GM19468 (cell line): ENCODE results near the gene MYO16.
"Not testable (repeated sequence)": the region's sequence is repeated elsewhere in the genome, so short reads cannot be mapped to it uniquely, and the experiment has no call there.

ENCODE experiments used
- ATAC-seq: cut with Tn5 transposase; IDR thresholded peaks from one replicate; pipeline ENCODE4 v1.9.1; 2021; ENCODE audit warnings: mild to moderate bottlenecking, moderate library complexity, moderate number of reproducible peaks; ENCODE audit not compliant: unreplicated experiment; ENCODE audit errors: extremely low read depth

MYO16 gene

DNA sequence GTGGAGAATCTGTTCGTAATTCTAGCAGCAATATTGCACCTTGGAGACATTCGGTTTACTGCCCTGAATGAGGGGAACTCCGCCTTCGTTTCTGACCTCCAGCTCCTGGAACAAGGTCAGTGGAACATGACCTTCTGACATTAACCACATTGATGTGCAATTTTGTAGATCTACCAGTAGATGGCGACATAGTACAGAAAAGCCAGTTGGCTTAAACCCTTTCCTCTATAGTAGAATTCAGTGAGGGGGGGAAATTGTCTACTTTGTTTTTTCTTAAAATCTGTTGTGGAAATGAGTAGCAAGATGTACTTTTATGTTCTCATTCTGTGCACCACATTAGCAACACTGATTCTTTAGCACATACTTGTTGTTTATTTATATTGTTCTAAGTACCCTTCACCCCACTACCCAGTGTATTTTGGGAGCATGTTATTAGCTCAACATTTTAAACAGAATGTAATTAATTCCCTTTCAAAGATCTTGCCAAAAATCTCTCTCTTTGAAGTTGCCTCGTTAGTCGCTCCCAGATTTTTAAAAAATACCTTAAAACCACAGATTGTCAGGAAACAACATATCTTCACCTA is 332.2 kb downstream of the MYO16 start:
- ATAC-seq, result peak; percentile 81

DNA sequence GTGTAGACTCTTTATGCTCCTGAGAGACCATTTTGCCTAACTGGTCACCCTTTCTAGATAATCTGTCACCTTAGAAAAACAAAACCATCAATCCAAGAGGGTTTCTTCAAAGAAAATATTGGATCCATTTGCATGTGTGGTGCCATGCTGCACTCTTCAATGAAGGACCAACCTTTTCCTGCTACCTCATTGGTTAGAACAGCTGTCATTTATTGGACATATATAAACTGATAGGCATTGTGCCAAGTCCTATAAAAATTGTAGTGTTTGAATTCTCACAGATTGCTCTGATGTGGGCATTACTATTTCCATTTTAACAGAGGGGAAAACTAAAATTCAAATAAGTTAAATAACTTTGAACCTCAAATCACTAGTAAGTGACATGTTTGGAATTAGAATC is 333.2 kb downstream of the MYO16 start:
- ATAC-seq, result no peak

DNA sequence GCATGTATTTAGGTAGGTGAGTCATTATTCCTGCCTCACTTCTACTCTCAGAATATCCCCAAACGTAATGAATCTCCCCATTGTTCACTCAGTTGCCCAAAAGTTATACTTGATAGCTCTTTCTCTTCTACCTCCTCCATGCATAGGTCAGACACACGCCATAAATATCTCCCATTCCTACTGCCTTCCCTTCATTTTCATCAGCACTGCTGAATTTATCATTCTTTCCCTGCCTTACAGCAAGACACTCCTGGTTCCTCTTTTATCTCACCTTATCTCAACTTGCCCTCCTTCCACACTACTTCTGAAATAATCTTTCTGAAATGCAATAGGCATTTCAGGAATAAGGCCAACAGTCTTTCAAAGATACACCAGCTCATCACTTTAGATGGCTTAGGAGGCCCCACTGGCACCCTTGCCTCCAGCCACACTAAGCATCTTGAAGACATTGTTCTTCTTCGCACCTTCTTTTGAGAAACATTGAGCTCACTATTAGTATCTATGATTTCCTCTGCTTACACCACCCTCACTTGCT is 333.9 kb downstream of the MYO16 start:
- ATAC-seq, result no peak

DNA sequence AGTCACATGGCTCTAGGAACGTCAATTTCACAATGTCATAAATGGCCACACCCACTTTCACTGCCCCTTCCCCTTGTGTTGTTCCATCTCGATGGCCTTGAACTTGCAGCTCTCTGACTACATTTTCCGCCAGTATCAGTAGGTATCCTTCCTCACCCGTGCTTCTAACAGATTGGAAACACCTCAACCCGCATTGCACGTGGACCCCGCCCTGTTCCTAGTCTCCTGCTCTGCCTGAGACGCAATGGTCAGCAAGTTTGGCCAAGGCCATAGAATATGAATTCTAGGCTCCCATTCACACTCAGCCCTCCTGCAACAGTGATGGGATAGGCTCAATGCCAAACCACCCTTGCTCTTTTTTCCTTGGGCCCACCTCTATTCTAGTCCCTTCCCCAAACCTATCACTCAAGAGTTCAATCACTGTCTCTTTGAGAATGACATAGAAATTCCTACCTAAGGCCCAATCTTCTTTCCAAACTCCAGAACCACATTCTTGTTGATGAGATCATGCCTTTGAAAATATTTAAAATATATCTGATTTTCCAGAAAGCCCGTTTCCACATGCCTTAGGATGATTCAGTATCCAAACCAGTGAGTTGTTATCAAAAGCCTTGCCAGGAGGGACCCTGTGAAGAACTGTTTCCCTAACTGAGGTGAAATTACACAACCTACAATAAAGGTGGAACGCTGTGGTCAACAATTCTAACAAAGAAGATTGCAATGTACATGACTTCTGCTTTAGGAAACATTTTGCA is 334.6 kb downstream of the MYO16 start:
- ATAC-seq, result no peak

DNA sequence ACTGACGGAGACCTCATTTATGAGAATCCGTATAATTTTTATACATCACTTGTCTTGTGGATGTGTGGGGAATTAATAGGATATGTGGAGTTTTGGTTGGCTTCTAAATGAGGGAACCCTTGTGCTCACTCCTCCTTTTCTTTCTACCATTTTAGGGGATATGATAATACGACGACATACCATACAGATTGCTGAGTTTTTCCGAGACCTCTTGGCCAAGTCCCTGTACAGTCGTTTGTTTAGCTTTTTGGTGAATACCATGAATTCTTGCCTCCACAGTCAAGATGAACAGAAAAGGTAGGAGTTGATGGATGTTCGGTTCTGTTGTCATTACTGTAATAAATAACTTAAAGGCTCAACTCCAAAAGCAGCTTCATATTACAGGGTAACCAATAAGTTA is 335.2 kb downstream of the MYO16 start:
- no peak for ATAC-seq

DNA sequence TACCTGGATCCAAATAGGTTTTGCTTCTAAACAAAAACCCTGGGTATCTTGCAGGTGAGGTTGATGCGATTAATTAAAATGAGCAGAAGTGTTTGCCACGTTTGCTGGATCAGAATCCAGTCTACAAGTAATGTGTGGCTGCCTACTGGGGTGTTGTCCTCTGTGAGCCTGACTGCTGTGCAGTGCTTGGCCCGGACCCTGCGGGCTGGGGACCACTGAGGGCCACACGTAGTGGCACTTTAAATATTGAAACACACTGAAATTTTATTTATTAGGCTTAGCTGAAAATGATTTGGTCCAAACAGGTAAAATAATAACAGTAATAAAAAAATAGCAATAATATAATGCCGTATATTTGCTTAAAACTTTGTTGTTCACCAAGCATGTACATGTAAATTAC is 338.0 kb downstream of the MYO16 start:
- ATAC-seq, result no peak

DNA sequence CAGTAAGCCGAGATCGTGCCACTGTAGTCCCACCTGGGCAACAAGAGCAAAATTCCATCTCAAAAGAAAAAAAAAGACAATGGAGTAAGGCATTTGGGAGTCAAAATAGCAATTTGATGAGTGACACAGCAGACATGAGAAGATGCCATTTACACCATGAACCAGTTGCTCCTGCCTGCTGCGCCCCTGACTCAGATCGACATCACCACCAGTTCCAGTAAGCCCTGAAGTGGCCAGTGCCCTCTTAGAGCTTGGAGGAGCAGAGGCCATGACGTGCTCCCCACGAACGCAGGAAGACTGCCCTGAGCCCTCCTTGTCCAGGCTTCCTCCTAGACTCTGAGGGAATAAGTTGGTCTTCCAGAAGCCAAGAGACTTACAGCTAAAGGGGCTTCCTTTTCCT is 339.2 kb downstream of the MYO16 start:
- no peak for ATAC-seq

DNA sequence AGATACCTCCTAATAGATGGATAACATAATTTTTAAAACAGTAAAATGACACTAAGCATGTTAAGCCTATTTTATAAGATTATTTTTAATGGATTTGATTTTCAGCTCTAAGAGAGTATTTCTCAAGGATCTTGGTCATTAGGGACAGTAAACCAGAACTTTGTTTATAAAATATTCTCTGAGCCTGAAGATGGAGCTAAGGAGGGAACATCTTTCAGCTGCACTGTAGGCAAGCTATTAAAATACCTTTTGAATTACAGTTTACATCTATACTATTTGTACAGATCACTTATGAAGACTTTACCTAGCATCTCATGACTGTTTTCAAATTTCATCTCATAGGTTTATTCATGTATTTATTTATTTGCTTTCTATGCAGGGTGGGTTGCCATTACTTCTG is 345.3 kb downstream of the MYO16 start:
- no peak for ATAC-seq

DNA sequence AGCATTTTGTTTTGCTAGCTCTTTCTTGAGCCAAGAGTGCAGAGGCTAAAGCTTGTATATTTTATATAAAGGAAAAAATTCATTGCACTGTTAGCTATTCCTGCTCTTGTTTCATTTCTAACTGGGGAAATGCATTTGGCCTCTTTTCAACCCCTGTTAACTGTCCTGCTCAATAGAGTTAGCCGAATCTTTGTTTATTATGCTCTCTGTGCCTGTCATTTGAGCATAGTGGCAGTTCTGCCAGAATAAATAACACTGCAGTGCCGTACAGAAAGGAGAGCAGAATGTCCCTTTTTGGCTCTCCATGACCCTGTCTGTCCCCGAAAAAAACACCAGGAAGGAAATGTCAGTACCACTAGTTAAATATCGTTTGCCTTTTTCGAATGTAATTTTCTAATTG is 350.8 kb downstream of the MYO16 start:
- ATAC-seq, result no peak

DNA sequence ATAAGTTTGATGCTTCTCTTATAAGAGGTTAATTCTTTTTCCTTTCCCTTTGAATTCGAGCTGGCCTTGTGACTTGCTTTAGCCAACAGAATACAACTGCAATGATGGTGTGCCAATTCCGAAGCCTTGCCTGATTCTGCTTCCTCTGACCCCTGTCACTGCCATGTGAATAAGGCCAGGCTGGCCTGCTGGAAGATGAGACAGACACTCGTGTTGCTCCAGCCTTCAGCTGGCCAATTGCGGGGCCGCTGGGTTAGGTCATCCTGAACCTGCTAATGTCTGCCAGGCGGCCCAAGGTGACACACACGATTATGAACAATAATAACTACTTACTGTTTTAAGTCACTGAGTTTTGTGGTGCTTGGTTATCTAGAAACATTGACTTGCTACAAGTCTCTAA is 352.0 kb downstream of the MYO16 start:
- no peak for ATAC-seq

DNA sequence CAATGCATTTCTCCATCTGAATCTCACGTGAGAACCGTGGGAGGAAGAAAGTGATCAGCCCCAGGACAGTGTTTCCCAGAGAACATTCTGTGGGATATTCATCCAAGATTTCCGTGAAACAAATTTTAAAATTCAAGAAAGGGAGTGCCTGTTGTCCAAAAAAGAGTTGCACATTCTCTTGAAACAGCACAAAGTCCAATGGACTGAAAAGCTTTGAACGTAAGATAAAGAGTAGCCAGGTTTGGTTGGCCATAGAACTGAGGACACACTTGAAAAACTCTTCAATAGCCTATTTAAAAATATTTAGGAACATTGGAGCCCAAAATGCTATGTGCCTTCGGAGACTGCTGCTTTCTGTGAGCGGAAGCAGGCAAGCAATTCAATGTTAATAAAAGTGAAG is 353.9 kb downstream of the MYO16 start:
- ATAC-seq, result no peak

DNA sequence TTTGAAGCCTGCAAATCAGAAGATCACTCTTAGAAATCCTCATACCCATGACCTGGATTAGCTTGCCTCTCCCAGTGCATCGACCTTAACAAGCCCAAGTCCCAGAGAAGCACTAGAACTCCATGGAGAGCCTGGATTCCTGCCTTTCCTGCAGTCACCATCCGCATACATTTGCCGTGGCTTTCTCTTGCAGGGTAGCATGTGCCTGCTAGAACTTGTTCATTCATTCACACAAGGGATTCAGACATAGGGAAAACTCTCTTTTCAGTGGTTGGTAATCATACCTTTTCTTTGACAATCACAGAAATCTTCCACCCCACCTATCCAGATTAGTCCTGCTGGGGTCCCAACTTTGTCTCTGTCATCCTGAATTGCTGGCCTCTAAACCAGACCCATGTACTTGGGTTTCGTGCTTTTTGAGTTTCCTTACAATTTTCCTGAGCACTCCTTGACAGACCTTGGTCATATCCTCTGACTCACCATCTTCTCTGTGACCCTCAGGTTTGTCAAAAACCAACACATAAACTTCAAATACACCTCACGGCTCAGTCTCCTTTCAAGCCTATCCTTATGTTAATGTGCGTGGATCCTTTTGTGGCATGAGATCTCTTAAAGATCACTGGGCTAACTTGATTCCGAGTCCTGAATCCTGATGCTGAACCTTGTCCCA is 355.0 kb downstream of the MYO16 start:
- ATAC-seq, result no peak

DNA sequence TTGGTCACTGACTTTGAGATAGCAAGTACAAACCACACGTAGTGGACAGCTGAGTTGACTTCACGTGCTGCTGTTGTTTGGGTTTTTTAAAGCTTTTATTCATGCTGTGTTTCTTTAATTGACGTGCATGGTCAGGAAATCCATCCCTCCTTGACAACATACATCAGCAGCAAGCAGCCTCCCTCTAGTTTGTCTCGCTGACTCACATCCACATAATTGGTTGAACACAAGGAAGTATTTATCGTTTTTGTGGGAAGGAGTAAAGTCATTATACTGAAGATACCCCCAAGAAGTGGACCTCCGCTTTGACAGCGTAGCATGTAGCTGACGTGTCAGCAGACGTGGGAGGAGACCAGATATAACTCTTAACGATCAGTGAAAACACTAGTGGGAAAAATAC is 355.8 kb downstream of the MYO16 start:
- ATAC-seq, result no peak

DNA sequence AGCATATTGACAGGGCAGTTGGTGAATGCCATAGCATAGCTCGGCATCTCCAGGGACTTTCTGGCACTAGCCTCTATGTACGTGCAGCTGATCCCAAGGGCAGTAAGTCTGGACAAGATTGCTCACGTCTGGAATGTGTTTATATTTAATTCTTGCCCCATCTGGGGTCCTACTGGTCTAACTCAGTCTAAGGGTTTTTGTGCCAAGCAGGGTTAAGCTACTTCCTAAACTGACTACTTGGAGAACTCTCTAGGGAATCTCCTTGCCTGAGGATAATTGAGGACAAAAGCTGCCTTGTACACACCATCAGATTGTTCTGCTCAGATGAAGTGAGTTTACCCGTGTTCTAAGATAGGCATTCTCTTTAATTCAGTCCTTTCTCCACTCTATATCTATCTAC is 358.1 kb downstream of the MYO16 start:
- ATAC-seq, result no peak

DNA sequence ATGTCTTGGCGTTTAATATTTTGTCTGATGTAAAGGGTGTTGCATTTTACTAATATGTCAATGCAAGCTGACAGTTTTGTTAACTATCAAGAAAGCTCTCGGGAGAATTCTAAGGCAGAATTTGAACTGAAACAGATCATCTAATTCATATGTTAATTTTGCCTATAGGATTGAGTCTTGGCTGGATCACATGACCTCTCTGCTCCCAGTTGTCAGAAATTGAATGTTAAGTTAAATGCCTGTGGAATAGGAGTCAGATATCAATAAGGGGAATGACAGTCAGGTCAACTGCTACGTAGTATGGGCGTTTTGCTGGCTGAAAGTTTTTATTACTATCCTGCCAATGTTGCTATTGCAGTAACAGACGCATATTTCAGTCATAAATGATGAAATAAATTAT is 358.5 kb downstream of the MYO16 start:
- no peak for ATAC-seq

DNA sequence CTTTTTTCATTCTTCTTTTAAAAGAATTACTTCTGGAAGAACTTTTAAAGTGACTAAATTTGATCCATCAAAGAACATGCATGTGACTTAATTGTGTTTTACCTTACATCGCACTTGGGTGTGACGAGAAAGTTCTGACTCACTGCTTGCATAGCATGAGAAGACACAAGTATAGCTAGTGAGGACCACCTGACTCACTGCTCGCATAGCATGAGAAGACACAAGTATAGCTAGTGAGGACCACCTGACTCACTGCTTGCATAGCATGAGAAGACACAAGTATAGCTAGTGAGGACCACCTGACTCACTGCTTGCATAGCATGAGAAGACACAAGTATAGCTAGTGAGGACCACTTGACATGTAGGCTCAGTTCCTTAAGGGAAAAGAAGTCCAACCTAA is 362.0 kb downstream of the MYO16 start:
- ATAC-seq, result not testable (repeated sequence)

DNA sequence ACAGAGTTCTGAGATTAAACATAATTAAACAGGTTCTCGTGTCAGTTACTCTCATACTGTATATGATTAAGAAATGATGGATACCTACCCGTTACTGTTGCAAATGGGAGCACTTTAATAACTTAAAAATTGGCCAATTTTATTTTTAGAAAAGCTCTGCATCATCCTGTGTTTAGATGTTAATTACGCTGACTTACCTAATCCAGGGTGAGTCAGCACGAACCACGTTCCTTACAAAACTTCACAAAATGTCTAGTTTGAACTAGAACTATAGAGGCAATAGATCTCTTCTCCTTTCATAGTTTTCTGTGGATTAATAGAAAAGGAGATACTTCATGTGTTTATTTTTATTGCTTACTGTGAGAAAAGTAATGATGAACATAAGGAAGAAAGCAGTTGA is 363.9 kb downstream of the MYO16 start:
- no peak for ATAC-seq

DNA sequence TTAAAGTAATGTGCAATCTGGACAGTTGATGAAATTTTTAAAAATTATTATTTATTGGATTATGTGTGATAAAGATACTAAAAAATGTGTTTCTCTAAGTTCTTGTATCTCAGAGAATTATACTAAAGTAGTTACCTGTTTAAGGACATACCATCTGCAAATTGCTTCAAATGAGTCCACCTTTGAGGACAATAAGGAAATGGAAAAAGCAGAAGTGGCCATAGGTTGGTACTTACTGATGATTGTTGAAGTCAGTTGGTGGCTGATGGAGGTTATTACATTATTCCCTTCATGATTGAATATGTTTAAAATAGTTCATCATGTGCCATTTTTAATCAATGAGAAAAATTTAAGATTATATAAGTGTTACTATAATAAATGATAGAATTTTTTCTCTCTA is 367.0 kb downstream of the MYO16 start:
- ATAC-seq, result no peak

DNA sequence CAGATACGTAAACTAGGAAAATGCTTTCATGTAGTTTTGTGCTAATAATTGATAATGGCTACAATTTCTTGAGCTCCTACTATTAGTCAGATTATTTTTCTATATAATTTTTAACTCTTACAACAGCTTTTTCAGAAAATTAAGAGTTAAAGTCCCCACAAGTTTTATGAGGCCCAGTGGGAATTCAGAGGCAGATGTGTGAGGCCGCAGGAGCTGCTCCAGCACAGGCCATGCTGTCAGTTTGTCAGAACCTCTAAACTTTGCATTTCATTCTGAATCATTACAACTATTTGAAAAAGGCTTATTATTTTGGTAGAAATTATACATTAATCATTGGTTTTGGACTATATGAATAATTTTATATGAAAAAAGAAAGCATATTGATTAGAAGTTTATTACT is 370.8 kb downstream of the MYO16 start:
- ATAC-seq, result no peak

DNA sequence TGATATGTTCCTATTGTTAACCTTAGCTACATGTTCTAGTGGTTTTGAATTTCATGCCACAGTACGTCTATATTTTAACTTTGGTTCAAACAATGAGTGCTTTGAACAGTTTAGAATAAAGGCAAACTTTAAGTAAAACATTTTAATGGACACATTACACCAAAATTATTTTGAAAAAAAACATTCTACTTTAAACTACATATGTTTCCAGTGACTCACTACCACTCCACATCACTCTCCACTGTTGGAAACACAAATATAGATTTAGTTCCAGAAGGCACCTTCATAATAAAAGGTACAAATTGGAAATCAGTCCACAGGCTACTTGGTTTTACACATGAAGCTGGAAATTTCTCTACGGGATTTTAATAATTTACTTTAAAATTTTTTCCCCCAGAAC is 373.5 kb downstream of the MYO16 start:
- ATAC-seq, result no peak

DNA sequence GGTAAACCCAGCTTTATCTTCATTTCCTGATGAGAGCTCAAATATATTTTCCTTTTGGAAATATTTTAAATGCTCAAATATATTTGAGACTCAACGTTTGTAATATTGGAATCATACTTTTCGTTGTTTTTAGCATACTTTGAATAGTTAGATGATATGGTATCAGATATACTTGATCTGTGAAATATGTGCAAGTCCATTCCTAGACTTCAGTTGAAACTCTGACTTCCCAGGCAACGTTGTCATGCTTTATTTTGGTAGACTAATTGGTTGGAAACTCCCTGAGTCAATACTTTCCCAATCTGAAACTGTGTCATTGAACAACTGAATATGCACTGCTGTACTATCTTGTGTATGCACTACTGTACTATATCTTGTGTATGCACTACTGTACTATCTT is 378.5 kb downstream of the MYO16 start:
- ATAC-seq, result no peak
